Prostate gland (tissue), 2 donors: ENCODE results near the gene DCHS2. TPM values are rescaled to one million over a fixed set of nuclear protein-coding genes. Genes with fewer than 3 reads are reported as not detected.

Source experiments
- DNase-seq: peaks from one replicate; pipeline ENCODE4 v3.0.0-alpha.2; 2019; ENCODE audit warnings: low spot score
- H3K27ac ChIP-seq, 2 donors: fragments of 200-600 bp; sonication (generic); 2 replicates each; pipeline ENCODE4 v1.5.1; 2017 to 2019
- H3K27me3 ChIP-seq: fragments of 200-600 bp; sonication (generic); replicated peaks from 2 replicates; pipeline ENCODE4 v1.5.1; 2019; ENCODE audit not compliant: insufficient read depth
- H3K36me3 ChIP-seq, 2 donors: fragments of 200-600 bp; sonication (generic); 1 replicate in 1 of 2; 2 replicates in 1 of 2; pipeline versions ENCODE4 v1.5.1 to v1.8.1; 2017 to 2019
- H3K4me1 ChIP-seq: fragments of 200-600 bp; sonication (generic); replicated peaks from 2 replicates; pipeline ENCODE4 v1.5.1; 2019
- H3K4me3 ChIP-seq, 2 donors: fragments of 200-600 bp; sonication (generic); 2 replicates each; pipeline ENCODE4 v1.5.1; 2017 to 2019
- H3K9me3 ChIP-seq: fragments of 200-600 bp; sonication (generic); 2 replicates; pipeline ENCODE4 v1.5.1; 2017
- CTCF ChIP-seq, 4 experiments: fragments of 200-600 bp in 2 of 4; fragments of 450-650 bp in 2 of 4; sonication (generic) in 2 of 4; IDR thresholded peaks; 1 replicate in 3 of 4; 2 replicates in 1 of 4; pipeline ENCODE4 v1.5.1; 2016 to 2019; ENCODE audit warnings: antibody characterized with exemption in 4 of 4, mild to moderate bottlenecking in 2 of 4, moderate library complexity in 2 of 4
- POLR2A ChIP-seq: fragments of 450-650 bp; IDR thresholded peaks from one replicate; pipeline ENCODE4 v1.6.1; 2016; ENCODE audit warnings: antibody characterized with exemption, mild to moderate bottlenecking
- POLR2AphosphoS5 ChIP-seq: sonication (generic); formaldehyde crosslinking; IDR thresholded peaks from one replicate; pipeline ENCODE4 v1.6.1; 2017; ENCODE audit warnings: antibody characterized with exemption
- WGBS: methylation state at CpG from one replicate; pipeline ENCODE4 v1.1.5; 2018; 5-methylcytosine and 5-hydroxymethylcytosine counted together
- intact Hi-C: fragments of 100-400 bp; cut with DNase I; formaldehyde crosslinking; loops from one replicate; pipeline ENCODE4 v1.14.2; 2022
- total RNA-seq, 2 donors: library from RNA; depleted of rRNA; stranded (reverse); fragments of >200 nt; gene quantifications; one replicate each; pipeline ENCODE4 v1.1.0, GENCODE V29; 2016

DCHS2 gene
- total RNA-seq, 2 donors from 2014 or later: 1.8 to 2.2 TPM

- Histone ChIP-seq H3K27me3 (no peaks in the 10 kb centered on the region), H3K4me3 (no peak overlapping the region), H3K9me3 (no peaks in the 10 kb centered on the region), H3K4me1 (no peaks in the 10 kb centered on the region), H3K27ac (no peak overlapping the region), H3K36me3 (no peaks in the 10 kb centered on the region)
- TF ChIP-seq POLR2A (no peak), CTCF (IDR thresholded peaks at IDR 0.05) (no peak), POLR2AphosphoS5 (no peak)
- intact Hi-C loops: loop anchor here (10.0 kb wide), 1 partner anchor 973 kb away; the partner anchor contains the start of gene MND1
- 90% methylated on average over 2 of the region's 2 CpGs for WGBS
- no peak for DNase-seq
Observed at GRCh38 chr4:154317201-154317999, 174.2 kb downstream of the DCHS2 start.

- no peak overlapping the region for H3K4me3 ChIP-seq
- no peaks in the 10 kb centered on the region for H3K36me3 ChIP-seq
- H3K9me3 ChIP-seq: no peaks in the 10 kb centered on the region
- H3K27me3 ChIP-seq: no peaks in the 10 kb centered on the region
- no peak for TF ChIP-seq POLR2A
- TF ChIP-seq CTCF (IDR thresholded peaks at IDR 0.05): no peak
- TF ChIP-seq POLR2AphosphoS5: no peak
- no peak overlapping the region for H3K27ac ChIP-seq
- H3K4me1 ChIP-seq: no peaks in the 10 kb centered on the region
- DNase-seq: no peak
- intact Hi-C loops: loop anchor here (10.0 kb wide), 1 partner anchor 971 kb away; the partner anchor contains the start of gene MND1
Observed at GRCh38 chr4:154315741-154316140, 175.9 kb downstream of the DCHS2 start.

GRCh38 chr4:154314248-154314647 is 177.4 kb downstream of the DCHS2 start:
- Histone ChIP-seq H3K27me3 (no peaks in the 10 kb centered on the region), H3K4me1 (no peaks in the 10 kb centered on the region), H3K27ac (no peak overlapping the region), H3K36me3 (no peaks in the 10 kb centered on the region), H3K4me3 (no peak overlapping the region), H3K9me3 (no peaks in the 10 kb centered on the region)
- 34% methylated on average over 4 of the region's 4 CpGs for WGBS
- intact Hi-C loops: loop anchor here (5.0 to 10.0 kb wide), 2 partner anchors 522 to 969 kb away; partner anchors contain the start of gene MND1
- DNase-seq: no peak
- TF ChIP-seq POLR2AphosphoS5: no peak
- TF ChIP-seq CTCF (IDR thresholded peaks at IDR 0.05): peak in 2 of 4 experiments; percentile 7 to 15

- H3K4me1 ChIP-seq: no peaks in the 10 kb centered on the region
- H3K36me3 ChIP-seq: no peaks in the 10 kb centered on the region
- 88% methylated on average over 5 of the region's 5 CpGs for WGBS
- H3K9me3 ChIP-seq: no peaks in the 10 kb centered on the region
- DNase-seq: no peak
- intact Hi-C loops: loop anchor here (5.0 to 10.0 kb wide), 2 partner anchors 521 to 968 kb away; partner anchors contain the start of gene MND1
- H3K27ac ChIP-seq: no peak overlapping the region
- no peaks in the 10 kb centered on the region for H3K27me3 ChIP-seq
- no peak for TF ChIP-seq CTCF (IDR thresholded peaks at IDR 0.05)
- no peak for TF ChIP-seq POLR2A
- no peak for TF ChIP-seq POLR2AphosphoS5
- no peak overlapping the region for H3K4me3 ChIP-seq
Observed at GRCh38 chr4:154313004-154313585, 178.5 kb downstream of the DCHS2 start.
